Tibial nerve (tissue), 3 donors: ENCODE measurements around the gene GAB1.

ENCODE experiments used
- EP300 ChIP-seq, 2 donors: sonication (generic); formaldehyde crosslinking; IDR thresholded peaks; one replicate each; pipeline ENCODE4 v1.6.1; 2017; ENCODE audit warnings: antibody characterized with exemption in 2 of 2, mild to moderate bottlenecking in 1 of 2
- POLR2A ChIP-seq, 2 donors: fragments of 450-650 bp; IDR thresholded peaks; one replicate each; pipeline ENCODE4 v1.6.1; 2017; ENCODE audit warnings: antibody characterized with exemption in 2 of 2, mild to moderate bottlenecking in 2 of 2, moderate library complexity in 2 of 2

- TF ChIP-seq EP300 (IDR thresholded peaks at IDR 0.05) (peak; percentile 43 to 63), POLR2A (IDR thresholded peaks at IDR 0.05) (no peak)
Observed at GRCh38 chr4:143402776-143403552, 66.3 kb downstream of the GAB1 start.
